Measurements from ENCODE around the gene INTS14. TPM values are rescaled to one million over a fixed set of nuclear protein-coding genes. Genes with fewer than 3 reads are reported as not detected.
A peak's percentile ranks its signal among the peaks of the same experiment; 100 is the strongest.

INTS14 gene
- total RNA-seq, 1 experiment from 2014 or later, result 39.9 TPM

- no TSS peak for BruUV-seq (replicated peaks)
- CTCF ChIA-PET, result no interaction called here
- Histone ChIP-seq H3K36me3 (ENCODE audit: insufficient read depth, low read length, poor library complexity, severe bottlenecking) (peaks cover 55% of the 10 kb centered on the region), H3K27ac (ENCODE audit: low read depth, low read length, poor library complexity, severe bottlenecking) (peak overlapping the region; percentile 7), H3K4me3 (ENCODE audit: low read depth, low read length, poor library complexity, severe bottlenecking) (no peak overlapping the region), H3K4me1 (ENCODE audit: insufficient read depth, low read length, poor library complexity, severe bottlenecking) (no peaks in the 10 kb centered on the region), H3K9me3 (ENCODE audit: low read depth, low read length, poor library complexity, severe bottlenecking) (no peaks in the 10 kb centered on the region), H3K27me3 (replicated peaks; ENCODE audit: insufficient read depth, low read depth, low read length, poor library complexity) (no peaks in the 10 kb centered on the region)
- TF ChIP-seq CTCF (conservative IDR thresholded peaks at IDR 0.05; ENCODE audit: low read depth, low read length) (no peak), EZH2 (IDR thresholded peaks at IDR 0.05; ENCODE audit: borderline replicate concordance, low read depth, low read length, poor library complexity, severe bottlenecking) (no peak)
- intact Hi-C loops (cut with micrococcal nuclease; ENCODE audit: unreplicated experiment), result no loop called here
- no peak for DNase-seq (ENCODE audit: low spot score)
- POLR2A ChIA-PET (ENCODE audit: low non-redundant PET), result no interaction called here
These were observed 12.5 kb downstream of the INTS14 start for GRCh38 chr15:65598468-65598867.

- intact Hi-C loops (cut with micrococcal nuclease; ENCODE audit: unreplicated experiment), result no loop called here
- ChIA-PET POLR2A (ENCODE audit: low non-redundant PET) (no interaction called here), CTCF (no interaction called here)
- H3K27me3 ChIP-seq (replicated peaks; ENCODE audit: insufficient read depth, low read depth, low read length, poor library complexity), result no peaks in the 10 kb centered on the region
- no peak overlapping the region for H3K27ac ChIP-seq (ENCODE audit: low read depth, low read length, poor library complexity, severe bottlenecking)
- no TSS peak for BruUV-seq (replicated peaks)
- no peaks in the 10 kb centered on the region for H3K4me1 ChIP-seq (ENCODE audit: insufficient read depth, low read length, poor library complexity, severe bottlenecking)
- no peaks in the 10 kb centered on the region for H3K9me3 ChIP-seq (ENCODE audit: low read depth, low read length, poor library complexity, severe bottlenecking)
- H3K36me3 ChIP-seq (ENCODE audit: insufficient read depth, low read length, poor library complexity, severe bottlenecking), result peaks cover 58% of the 10 kb centered on the region
- H3K4me3 ChIP-seq (ENCODE audit: low read depth, low read length, poor library complexity, severe bottlenecking), result no peak overlapping the region
- peak; percentile 42 for TF ChIP-seq CTCF (conservative IDR thresholded peaks at IDR 0.05; ENCODE audit: low read depth, low read length)
- TF ChIP-seq EZH2 (IDR thresholded peaks at IDR 0.05; ENCODE audit: borderline replicate concordance, low read depth, low read length, poor library complexity, severe bottlenecking), result no peak
- DNase-seq (ENCODE audit: low spot score), result no peak
These were observed 15.0 kb downstream of the INTS14 start for GRCh38 chr15:65595960-65596359.

- TF ChIP-seq EZH2 (IDR thresholded peaks at IDR 0.05; ENCODE audit: borderline replicate concordance, low read depth, low read length, poor library complexity, severe bottlenecking), result no peak
- no peak for TF ChIP-seq CTCF (conservative IDR thresholded peaks at IDR 0.05; ENCODE audit: low read depth, low read length)
- BruUV-seq (replicated peaks), result no TSS peak
- ChIA-PET CTCF (no interaction called here), POLR2A (ENCODE audit: low non-redundant PET) (interaction anchor here (0.7 kb wide), 1 partner anchor 19 kb away, joined by 3 read pairs; no protein-coding TSS in a partner anchor)
- H3K4me3 ChIP-seq (ENCODE audit: low read depth, low read length, poor library complexity, severe bottlenecking), result no peak overlapping the region
- H3K27me3 ChIP-seq (replicated peaks; ENCODE audit: insufficient read depth, low read depth, low read length, poor library complexity), result no peaks in the 10 kb centered on the region
- no peaks in the 10 kb centered on the region for H3K4me1 ChIP-seq (ENCODE audit: insufficient read depth, low read length, poor library complexity, severe bottlenecking)
- intact Hi-C loops (cut with micrococcal nuclease; ENCODE audit: unreplicated experiment), result no loop called here
- DNase-seq (ENCODE audit: low spot score), result no peak
- no peak overlapping the region for H3K27ac ChIP-seq (ENCODE audit: low read depth, low read length, poor library complexity, severe bottlenecking)
- H3K36me3 ChIP-seq (ENCODE audit: insufficient read depth, low read length, poor library complexity, severe bottlenecking), result peaks cover 24% of the 10 kb centered on the region
- no peaks in the 10 kb centered on the region for H3K9me3 ChIP-seq (ENCODE audit: low read depth, low read length, poor library complexity, severe bottlenecking)
These were observed 23.8 kb downstream of the INTS14 start for GRCh38 chr15:65587094-65587493.

All from A673 (cell line).